Ectodermal cell (in vitro differentiated cells): ENCODE results near the gene NFIB.

Experiments used
- H3K27ac ChIP-seq: 2 replicates; pipeline ENCODE4 v1.7.0; 2013; ENCODE audit warnings: mild to moderate bottlenecking, low read depth, low read length; ENCODE audit not compliant: insufficient read depth, poor library complexity, severe bottlenecking
- H3K27me3 ChIP-seq: 2 replicates; pipeline ENCODE4 v1.7.0; 2013; ENCODE audit warnings: mild to moderate bottlenecking, low read length; ENCODE audit not compliant: insufficient read depth, control insufficient read depth, poor library complexity, severe bottlenecking
- H3K36me3 ChIP-seq: one replicate; pipeline ENCODE4 v1.7.0; 2013; ENCODE audit warnings: low read length; ENCODE audit not compliant: control insufficient read depth, insufficient read depth
- H3K4me1 ChIP-seq: one replicate; pipeline ENCODE4 v1.7.0; 2013; ENCODE audit warnings: low read length; ENCODE audit not compliant: control insufficient read depth, insufficient read depth
- H3K4me3 ChIP-seq: 2 replicates; pipeline ENCODE4 v1.7.0; 2013; ENCODE audit warnings: low read depth, low read length, control low read depth; ENCODE audit not compliant: insufficient read depth
- H3K9me3 ChIP-seq: 2 replicates; pipeline ENCODE4 v1.7.0; 2013; ENCODE audit warnings: mild to moderate bottlenecking, low read length, moderate library complexity; ENCODE audit not compliant: control insufficient read depth
- WGBS, 2 experiments: methylation state at CpG; one replicate each; pipeline ENCODE4 v1.1.7; 2013; ENCODE audit warnings: missing lambda C conversion rate in 2 of 2; 5-methylcytosine and 5-hydroxymethylcytosine counted together

Gene NFIB

GRCh38 chr9:14210428-14210827 lies 103.5 kb downstream of the NFIB start:
- Histone ChIP-seq H3K9me3 (no peaks in the 10 kb centered on the region), H3K27me3 (no peaks in the 10 kb centered on the region), H3K4me1 (no peaks in the 10 kb centered on the region), H3K27ac (no peak overlapping the region), H3K36me3 (no peaks in the 10 kb centered on the region), H3K4me3 (no peak overlapping the region)
- WGBS, 2 experiments = 81 to 85% methylated on average over 3 of the region's 3 CpGs

GRCh38 chr9:14209399-14210345 lies 104.3 kb downstream of the NFIB start:
- H3K27ac ChIP-seq = no peak overlapping the region
- no peaks in the 10 kb centered on the region for H3K4me1 ChIP-seq
- no peaks in the 10 kb centered on the region for H3K27me3 ChIP-seq
- 89 to 92% methylated on average over 6 to 8 of the region's 8 CpGs for WGBS, 2 experiments
- no peaks in the 10 kb centered on the region for H3K9me3 ChIP-seq
- H3K4me3 ChIP-seq = no peak overlapping the region
- H3K36me3 ChIP-seq = no peaks in the 10 kb centered on the region

- no peak overlapping the region for H3K27ac ChIP-seq
- H3K9me3 ChIP-seq = no peaks in the 10 kb centered on the region
- no peaks in the 10 kb centered on the region for H3K4me1 ChIP-seq
- no peaks in the 10 kb centered on the region for H3K27me3 ChIP-seq
- WGBS, 2 experiments = 87 to 93% methylated on average over 6 of the region's 6 CpGs
- H3K4me3 ChIP-seq = no peak overlapping the region
- no peaks in the 10 kb centered on the region for H3K36me3 ChIP-seq
These were observed 106.5 kb downstream of the NFIB start for GRCh38 chr9:14207352-14207995.

- Histone ChIP-seq H3K27me3 (no peaks in the 10 kb centered on the region), H3K9me3 (no peaks in the 10 kb centered on the region), H3K4me3 (no peak overlapping the region), H3K27ac (no peak overlapping the region), H3K4me1 (no peaks in the 10 kb centered on the region), H3K36me3 (no peaks in the 10 kb centered on the region)
- 93 to 100% methylated on average over 1 of the region's 1 CpG for WGBS, 2 experiments
These were observed 108.5 kb downstream of the NFIB start for GRCh38 chr9:14205463-14205862.

- H3K27me3 ChIP-seq = no peaks in the 10 kb centered on the region
- H3K4me3 ChIP-seq = no peak overlapping the region
- no peaks in the 10 kb centered on the region for H3K9me3 ChIP-seq
- 96 to 97% methylated on average over 9 to 10 of the region's 12 CpGs for WGBS, 2 experiments
- H3K36me3 ChIP-seq = no peaks in the 10 kb centered on the region
- no peaks in the 10 kb centered on the region for H3K4me1 ChIP-seq
- H3K27ac ChIP-seq = no peak overlapping the region
These were observed 110.4 kb downstream of the NFIB start for GRCh38 chr9:14203356-14204056.

GRCh38 chr9:14198841-14199455 lies 115.0 kb downstream of the NFIB start:
- Histone ChIP-seq H3K9me3 (no peaks in the 10 kb centered on the region), H3K4me3 (no peak overlapping the region), H3K36me3 (no peaks in the 10 kb centered on the region), H3K27me3 (no peaks in the 10 kb centered on the region), H3K27ac (no peak overlapping the region), H3K4me1 (no peaks in the 10 kb centered on the region)
- 87 to 90% methylated on average over 6 of the region's 6 CpGs for WGBS, 2 experiments

- Histone ChIP-seq H3K27me3 (no peaks in the 10 kb centered on the region), H3K36me3 (no peaks in the 10 kb centered on the region), H3K9me3 (no peaks in the 10 kb centered on the region), H3K27ac (no peak overlapping the region), H3K4me3 (no peak overlapping the region), H3K4me1 (no peaks in the 10 kb centered on the region)
- 93 to 97% methylated on average over 11 of the region's 11 CpGs for WGBS, 2 experiments
These were observed 115.7 kb downstream of the NFIB start for GRCh38 chr9:14198047-14198840.

- Histone ChIP-seq H3K9me3 (no peaks in the 10 kb centered on the region), H3K27me3 (no peaks in the 10 kb centered on the region), H3K4me1 (no peaks in the 10 kb centered on the region), H3K4me3 (no peak overlapping the region), H3K27ac (no peak overlapping the region), H3K36me3 (no peaks in the 10 kb centered on the region)
- WGBS, 2 experiments = 91 to 95% methylated on average over 3 to 4 of the region's 4 CpGs
These were observed 116.5 kb downstream of the NFIB start for GRCh38 chr9:14197325-14197858.

GRCh38 chr9:14193328-14193990 lies 120.5 kb downstream of the NFIB start:
- Histone ChIP-seq H3K4me3 (no peak overlapping the region), H3K27ac (no peak overlapping the region), H3K27me3 (no peaks in the 10 kb centered on the region), H3K9me3 (no peaks in the 10 kb centered on the region), H3K36me3 (no peaks in the 10 kb centered on the region), H3K4me1 (no peaks in the 10 kb centered on the region)
- 95% methylated on average over 7 of the region's 7 CpGs for WGBS, 2 experiments
